IPS-NIHi11 (cell line): ENCODE data around the gene IRF5.
"Not testable (repeated sequence)": the region's sequence is repeated elsewhere in the genome, so short reads cannot be mapped to it uniquely, and the experiment has no call there.

Experiments used
- DNase-seq: peaks from one replicate; pipeline ENCODE4 v3.0.0; 2012; ENCODE audit warnings: mixed read lengths, low spot score

The IRF5 gene

GRCh38 chr7:128940494-128941322 is 3.0 kb downstream of the IRF5 start:
- peak; percentile 63 for DNase-seq

GRCh38 chr7:128941323-128941890 is 3.7 kb downstream of the IRF5 start:
- DNase-seq: no peak

GRCh38 chr7:128941946-128942526 is 4.3 kb downstream of the IRF5 start:
- DNase-seq: no peak

- DNase-seq: not testable (repeated sequence)
These were observed 5.5 kb downstream of the IRF5 start for GRCh38 chr7:128943251-128943650.

- DNase-seq: no peak
These were observed 6.9 kb downstream of the IRF5 start for GRCh38 chr7:128944487-128945236.

- no peak for DNase-seq
These were observed 8.1 kb downstream of the IRF5 start for GRCh38 chr7:128945668-128946366.

- peak; percentile 73 for DNase-seq
These were observed 9.5 kb downstream of the IRF5 start for GRCh38 chr7:128946936-128947830.

GRCh38 chr7:128947854-128948253 is 10.1 kb downstream of the IRF5 start:
- no peak for DNase-seq

- DNase-seq: no peak
These were observed 10.7 kb downstream of the IRF5 start for GRCh38 chr7:128948312-128948973.

- no peak for DNase-seq
These were observed 11.4 kb downstream of the IRF5 start for GRCh38 chr7:128948976-128949760.

GRCh38 chr7:128951296-128951695 is 13.6 kb downstream of the IRF5 start:
- DNase-seq: no peak

- no peak for DNase-seq
These were observed 16.4 kb downstream of the IRF5 start for GRCh38 chr7:128954150-128954549.

GRCh38 chr7:128954830-128955802 is 17.4 kb downstream of the IRF5 start:
- no peak for DNase-seq

GRCh38 chr7:128955981-128956380 is 18.3 kb downstream of the IRF5 start:
- DNase-seq: no peak

GRCh38 chr7:128959296-128959695 is 21.6 kb downstream of the IRF5 start:
- DNase-seq: no peak

- no peak for DNase-seq
These were observed 23.4 kb downstream of the IRF5 start for GRCh38 chr7:128961030-128961659.

- DNase-seq: no peak
These were observed 25.2 kb downstream of the IRF5 start for GRCh38 chr7:128962899-128963298.

- DNase-seq: no peak
These were observed 25.6 kb downstream of the IRF5 start for GRCh38 chr7:128963327-128963757.
